PC-9 (cell line): ENCODE results near the gene ACTN1. TPM values are rescaled to one million over a fixed set of nuclear protein-coding genes. Genes with fewer than 3 reads are reported as not detected.

ENCODE experiments used
- BruUV-seq: library from RNA; stranded (reverse); fragments of 400-500 nt; replicated peaks from 2 replicates; lab custom pipeline; 2021; lab: Mats Ljungman, UMichigan
- CTCF ChIA-PET: fragments of 300-600 bp; sonication (Branson Sonifier 250); formaldehyde crosslinking; loops from one replicate; lab custom pipeline; 2022; ENCODE audit warnings: antibody characterized with exemption; lab: Charles Lee
- POLR2A ChIA-PET: fragments of 300-600 bp; sonication (Branson Sonifier 250); formaldehyde crosslinking; loops from one replicate; lab custom pipeline; 2022; ENCODE audit warnings: antibody characterized with exemption; ENCODE audit not compliant: unreplicated experiment; lab: Charles Lee
- DNase-seq, 2 experiments: peaks; one replicate each; pipeline versions ENCODE4 v3.0.0 to v3.0.0-alpha.2; 2015 to 2022; ENCODE audit warnings: mixed read lengths in 1 of 2
- H2AFZ ChIP-seq: fragments of 200-600 bp; sonication (generic); 2 replicates; pipeline ENCODE4 v1.8.1; 2017; ENCODE audit warnings: antibody characterized with exemption
- H3F3A ChIP-seq: fragments of 200-600 bp; sonication (generic); 2 replicates; pipeline ENCODE4 v1.8.1; 2017; ENCODE audit warnings: antibody characterized with exemption, mild to moderate bottlenecking, low read depth; ENCODE audit not compliant: insufficient read depth
- H3K27ac ChIP-seq: fragments of 200-600 bp; sonication (generic); 2 replicates; pipeline ENCODE4 v1.6.1; 2016; ENCODE audit warnings: mixed run types
- H3K27me3 ChIP-seq: fragments of 200-600 bp; sonication (generic); 2 replicates; pipeline ENCODE4 v1.6.1; 2016; ENCODE audit warnings: low read depth, mixed run types; ENCODE audit not compliant: insufficient read depth
- H3K36me3 ChIP-seq: fragments of 200-600 bp; sonication (generic); 2 replicates; pipeline ENCODE4 v1.6.1; 2016; ENCODE audit warnings: low read depth, mixed run types
- H3K4me1 ChIP-seq: fragments of 200-600 bp; sonication (generic); replicated peaks from 2 replicates; pipeline ENCODE4 v1.6.1; 2016; ENCODE audit warnings: mixed run types; ENCODE audit not compliant: insufficient read depth
- H3K4me2 ChIP-seq: fragments of 200-600 bp; sonication (generic); 2 replicates; pipeline ENCODE4 v1.6.1; 2017; ENCODE audit warnings: mixed run types
- H3K4me3 ChIP-seq: fragments of 200-600 bp; sonication (generic); 2 replicates; pipeline ENCODE4 v1.6.1; 2016; ENCODE audit warnings: mixed run types
- H3K79me2 ChIP-seq: fragments of 200-600 bp; sonication (generic); 2 replicates; pipeline ENCODE4 v1.6.1; 2017; ENCODE audit warnings: low read depth, mixed run types
- H3K9me2 ChIP-seq: fragments of 200-600 bp; sonication (generic); 2 replicates; pipeline ENCODE4 v1.8.1; 2017; ENCODE audit warnings: mild to moderate bottlenecking; ENCODE audit not compliant: insufficient read depth
- H3K9me3 ChIP-seq: fragments of 200-600 bp; sonication (generic); 2 replicates; pipeline ENCODE4 v1.8.1; 2016; ENCODE audit warnings: low read depth; ENCODE audit not compliant: insufficient read depth
- H4K20me1 ChIP-seq: fragments of 200-600 bp; sonication (generic); 2 replicates; pipeline ENCODE4 v1.8.1; 2017; ENCODE audit not compliant: insufficient read depth
- EZH2 ChIP-seq: fragments of 200-600 bp; sonication (generic); IDR thresholded peaks from 2 replicates; pipeline ENCODE4 v1.8.0; 2017; ENCODE audit warnings: antibody characterized with exemption, low read depth
- intact Hi-C: fragments of 100-400 bp; cut with micrococcal nuclease; formaldehyde crosslinking; loops from one replicate; pipeline ENCODE4 v1.10.0; 2022; ENCODE audit not compliant: unreplicated experiment
- total RNA-seq: library from RNA; stranded (reverse); gene quantifications from 2 replicates; pipeline ENCODE4 v1.2.3, GENCODE V29; 2021
- TF ChIP-seq, protein P1 (sequence below): fragments of 200-600 bp; sonication (generic); conservative IDR thresholded peaks from 2 replicates; pipeline ENCODE4 v1.6.1; 2017; ENCODE audit warnings: mixed run types, antibody characterized with exemption, mild to moderate bottlenecking, moderate library complexity

The ACTN1 gene
- total RNA-seq, 1 experiment from 2014 or later = 314 TPM

- intact Hi-C loops = no loop called here
Measured at GRCh38 chr14:68892961-68893360, 86.1 kb downstream of the ACTN1 start.

DNA sequence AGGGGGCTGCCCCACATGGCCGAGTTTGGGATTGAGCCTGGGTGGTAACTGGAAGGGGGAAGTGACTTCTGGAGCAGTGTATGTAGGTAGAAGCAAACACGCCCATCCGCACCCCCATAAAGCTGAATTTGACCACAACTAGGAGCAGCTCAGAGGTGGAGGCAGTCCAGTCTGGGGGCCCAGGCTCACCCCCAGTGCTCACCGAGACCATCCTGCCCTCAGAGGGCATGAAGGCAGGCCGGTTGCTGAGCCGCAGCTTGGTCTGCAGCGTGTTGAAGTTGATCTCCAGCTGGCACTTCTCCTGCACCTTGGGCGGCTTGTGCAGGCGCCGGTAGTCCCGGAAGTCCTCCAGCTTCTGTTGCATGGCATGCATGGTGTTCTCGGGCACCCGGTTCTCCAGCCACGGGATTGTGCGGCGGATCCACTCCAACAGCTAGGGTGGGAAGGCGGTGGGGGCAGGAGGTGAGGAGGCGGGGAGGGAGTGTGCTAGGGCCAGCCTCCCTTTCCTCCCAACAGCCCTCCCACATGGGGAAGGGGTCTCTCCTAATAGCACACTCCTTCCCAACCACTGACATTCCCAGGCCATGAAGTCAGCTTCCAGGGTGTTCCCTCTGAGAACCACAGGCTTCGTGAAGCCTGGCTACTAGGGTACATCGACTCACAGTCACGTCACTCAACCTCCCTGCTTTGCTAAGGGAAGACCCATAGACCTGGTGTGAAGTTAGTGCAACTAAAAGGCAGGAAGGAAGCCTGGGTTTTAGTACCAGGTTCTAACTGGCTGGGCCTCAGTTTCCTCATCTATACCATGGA is 87.0 kb downstream of the ACTN1 start:
- Histone ChIP-seq H3K4me3 (no peak overlapping the region), H3K27ac (no peak overlapping the region), H4K20me1 (peaks cover 5% of the 10 kb centered on the region; the same call in 1 of the 2 replicates), H3K4me2 (no peak overlapping the region), H2AFZ (no peak overlapping the region), H3K27me3 (no peaks in the 10 kb centered on the region), H3K79me2 (no peaks in the 10 kb centered on the region), H3F3A (peaks cover 22% of the 10 kb centered on the region; the same call in 1 of the 2 replicates), H3K9me2 (no peaks in the 10 kb centered on the region), H3K4me1 (no peaks in the 10 kb centered on the region), H3K9me3 (no peaks in the 10 kb centered on the region), H3K36me3 (peaks cover 63% of the 10 kb centered on the region; the same call in 1 of the 2 replicates)
- DNase-seq = no peak
- CTCF ChIA-PET = no interaction called here
- intact Hi-C loops = no loop called here
- no TSS peak for BruUV-seq
- POLR2A ChIA-PET = no interaction called here
- TF ChIP-seq EZH2 = no peak
- TF ChIP-seq, protein P1, sequence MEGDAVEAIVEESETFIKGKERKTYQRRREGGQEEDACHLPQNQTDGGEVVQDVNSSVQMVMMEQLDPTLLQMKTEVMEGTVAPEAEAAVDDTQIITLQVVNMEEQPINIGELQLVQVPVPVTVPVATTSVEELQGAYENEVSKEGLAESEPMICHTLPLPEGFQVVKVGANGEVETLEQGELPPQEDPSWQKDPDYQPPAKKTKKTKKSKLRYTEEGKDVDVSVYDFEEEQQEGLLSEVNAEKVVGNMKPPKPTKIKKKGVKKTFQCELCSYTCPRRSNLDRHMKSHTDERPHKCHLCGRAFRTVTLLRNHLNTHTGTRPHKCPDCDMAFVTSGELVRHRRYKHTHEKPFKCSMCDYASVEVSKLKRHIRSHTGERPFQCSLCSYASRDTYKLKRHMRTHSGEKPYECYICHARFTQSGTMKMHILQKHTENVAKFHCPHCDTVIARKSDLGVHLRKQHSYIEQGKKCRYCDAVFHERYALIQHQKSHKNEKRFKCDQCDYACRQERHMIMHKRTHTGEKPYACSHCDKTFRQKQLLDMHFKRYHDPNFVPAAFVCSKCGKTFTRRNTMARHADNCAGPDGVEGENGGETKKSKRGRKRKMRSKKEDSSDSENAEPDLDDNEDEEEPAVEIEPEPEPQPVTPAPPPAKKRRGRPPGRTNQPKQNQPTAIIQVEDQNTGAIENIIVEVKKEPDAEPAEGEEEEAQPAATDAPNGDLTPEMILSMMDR = no peak

More at GRCh38 chr14:68892961-68893360, 86.1 kb downstream of the ACTN1 start:
- no TSS peak for BruUV-seq
- peaks cover 68% of the 10 kb centered on the region for H3K36me3 ChIP-seq
- TF ChIP-seq, protein P1 = no peak
- TF ChIP-seq EZH2 = no peak
- CTCF ChIA-PET = no interaction called here
- no peak overlapping the region for H3K4me2 ChIP-seq
- DNase-seq = no peak
- peaks cover 28% of the 10 kb centered on the region; the same call in 1 of the 2 replicates for H3F3A ChIP-seq
- POLR2A ChIA-PET = no interaction called here
- no peak overlapping the region for H3K4me3 ChIP-seq
- H3K27me3 ChIP-seq = no peaks in the 10 kb centered on the region
- H3K27ac ChIP-seq = no peak overlapping the region
- H4K20me1 ChIP-seq = peaks cover 8% of the 10 kb centered on the region; the same call in 1 of the 2 replicates
- H3K9me3 ChIP-seq = no peaks in the 10 kb centered on the region
- no peaks in the 10 kb centered on the region for H3K79me2 ChIP-seq
- H3K4me1 ChIP-seq = no peaks in the 10 kb centered on the region
- no peak overlapping the region for H2AFZ ChIP-seq
- no peaks in the 10 kb centered on the region for H3K9me2 ChIP-seq

- H4K20me1 ChIP-seq = peaks cover 5% of the 10 kb centered on the region; the same call in 1 of the 2 replicates
- H3K36me3 ChIP-seq = peaks cover 55% of the 10 kb centered on the region
- no TSS peak for BruUV-seq
- no peak overlapping the region for H3K4me2 ChIP-seq
- no peak for TF ChIP-seq EZH2
- TF ChIP-seq, protein P1 = no peak
- H3K4me1 ChIP-seq = no peaks in the 10 kb centered on the region
- ChIA-PET CTCF (no interaction called here), POLR2A (no interaction called here)
- no peaks in the 10 kb centered on the region for H3K9me3 ChIP-seq
- no peaks in the 10 kb centered on the region for H3K27me3 ChIP-seq
- H3K9me2 ChIP-seq = no peaks in the 10 kb centered on the region
- intact Hi-C loops = no loop called here
- no peak overlapping the region for H3K27ac ChIP-seq
- DNase-seq = no peak
- H2AFZ ChIP-seq = no peak overlapping the region
- H3K4me3 ChIP-seq = no peak overlapping the region
- H3K79me2 ChIP-seq = no peaks in the 10 kb centered on the region
- peaks cover 18% of the 10 kb centered on the region; the same call in 1 of the 2 replicates for H3F3A ChIP-seq
Measured at GRCh38 chr14:68890173-68890931, 88.8 kb downstream of the ACTN1 start.
